Retina (tissue), 1 donor: Measurements from ENCODE around the gene FGFR2.
"Not testable (repeated sequence)": the region's sequence is repeated elsewhere in the genome, so short reads cannot be mapped to it uniquely, and the experiment has no call there.

ENCODE experiments used
- DNase-seq: peaks from one replicate; pipeline ENCODE4 v3.0.0-alpha.2; 2016

The FGFR2 gene

DNA sequence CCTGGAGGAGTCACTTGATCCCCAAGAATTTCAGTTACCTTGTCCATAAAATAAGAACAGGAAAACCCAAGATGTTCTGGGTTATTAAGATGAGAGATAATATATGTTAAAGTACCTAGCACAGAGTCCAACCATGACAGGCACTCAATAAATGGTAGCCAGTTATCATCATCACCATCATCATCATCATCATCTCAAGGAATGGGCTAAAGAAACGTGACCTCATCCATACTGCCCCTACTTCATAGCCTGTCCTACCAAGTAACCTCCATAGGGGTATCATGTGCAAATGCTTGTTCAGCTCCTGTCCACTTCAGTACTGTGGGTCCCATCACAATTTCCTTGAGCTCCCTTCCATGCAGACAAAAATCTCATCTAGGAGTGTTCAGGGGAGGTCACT is 14.4 kb downstream of the FGFR2 start:
- DNase-seq: no peak

DNA sequence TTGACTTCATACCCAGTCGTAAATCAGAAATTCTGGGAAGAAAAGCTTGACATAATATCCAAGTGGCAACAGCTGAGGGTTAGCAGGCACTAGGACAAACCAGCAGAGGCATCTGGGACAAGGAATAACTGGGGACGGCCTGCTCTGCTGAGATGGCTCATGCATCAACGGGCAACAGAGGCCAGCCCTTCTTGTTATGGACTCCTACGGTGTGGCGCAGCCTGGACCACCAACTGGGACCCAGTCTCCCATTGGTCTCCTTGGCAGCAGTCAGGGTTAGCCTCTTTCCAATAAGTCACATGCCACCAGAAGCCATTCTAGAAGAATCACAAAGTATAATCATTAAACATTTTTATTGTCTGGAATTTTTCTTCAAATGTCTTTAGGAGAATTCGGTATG is 15.0 kb downstream of the FGFR2 start:
- no peak for DNase-seq

DNA sequence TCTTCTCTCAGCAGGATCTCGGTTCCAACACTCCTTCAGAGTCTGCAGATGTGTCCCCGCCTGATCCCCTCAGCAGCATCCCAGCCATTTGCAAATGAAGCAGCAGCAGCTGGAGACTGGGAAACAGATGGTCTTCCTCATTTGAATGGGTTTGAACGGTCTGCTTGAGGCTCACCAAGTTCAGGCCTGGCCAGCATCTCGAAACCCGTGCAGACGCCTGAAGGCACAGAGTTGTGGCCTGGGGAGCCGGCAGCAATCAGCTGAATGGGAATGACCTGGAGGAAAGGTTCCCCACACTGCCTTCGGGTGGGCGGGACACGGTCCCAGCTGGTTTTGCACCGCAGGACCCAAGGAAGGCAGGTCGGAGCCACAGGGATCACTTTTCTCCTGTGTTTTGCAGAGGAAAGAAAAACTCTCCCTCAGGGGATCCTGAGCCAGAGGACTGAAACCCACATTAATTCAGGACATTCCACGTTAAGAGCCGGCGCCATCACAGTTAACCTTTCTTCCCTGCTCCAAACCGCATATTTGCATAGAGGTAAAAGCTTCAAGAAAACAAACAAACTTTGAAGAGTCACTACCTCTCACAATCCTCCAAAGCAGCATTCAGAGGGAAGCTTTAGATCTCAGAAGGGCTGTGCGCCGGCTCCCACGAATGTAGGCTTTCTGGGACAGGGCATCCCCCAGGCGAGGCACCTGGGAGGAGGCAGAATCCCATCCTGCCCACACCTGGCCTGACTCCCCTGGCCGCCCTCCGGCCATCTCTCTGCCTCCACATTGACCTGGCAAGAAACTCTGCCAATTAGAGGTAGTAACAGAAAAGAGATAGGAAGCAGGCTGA is 17.7 kb downstream of the FGFR2 start:
- peak; percentile 33 for DNase-seq

DNA sequence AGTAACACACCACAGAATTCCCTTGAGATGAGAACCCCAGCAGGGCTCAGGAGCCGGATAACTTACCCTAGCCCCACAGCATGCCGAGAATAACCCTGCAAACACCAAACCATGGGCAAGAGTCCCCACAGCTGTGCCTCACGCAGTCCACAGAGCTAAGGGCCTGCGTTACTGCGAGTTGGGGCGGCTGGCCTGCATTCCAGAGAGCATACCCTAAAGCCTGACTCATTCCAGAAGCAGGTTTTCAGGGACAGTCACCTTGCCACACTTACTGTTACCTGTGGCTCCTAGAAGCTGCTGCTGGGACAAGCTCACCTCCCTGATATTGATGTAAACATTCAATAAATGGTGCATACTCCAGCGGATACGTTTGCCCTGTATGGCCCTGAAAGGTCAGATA is 18.6 kb downstream of the FGFR2 start:
- DNase-seq: no peak

DNA sequence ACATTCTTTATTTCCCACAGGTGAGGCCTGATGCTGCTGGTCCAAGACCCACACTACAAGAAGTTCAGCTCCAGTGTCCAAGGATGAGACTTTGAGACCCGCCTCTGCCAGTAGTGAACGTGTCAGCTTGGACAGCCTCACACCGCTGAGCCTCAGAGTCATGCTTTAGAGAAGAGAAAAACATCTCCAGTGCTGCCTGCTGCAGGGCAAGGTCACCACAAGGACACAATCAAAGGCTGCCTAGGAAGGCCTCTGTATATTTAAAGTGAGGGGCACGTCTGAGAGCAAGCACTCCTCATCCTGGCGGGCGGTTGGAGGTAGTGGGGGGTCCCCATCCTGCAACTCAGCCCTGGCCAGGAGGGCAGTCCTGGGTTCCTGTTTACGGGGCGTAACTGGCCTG is 19.3 kb downstream of the FGFR2 start:
- DNase-seq: no peak

DNA sequence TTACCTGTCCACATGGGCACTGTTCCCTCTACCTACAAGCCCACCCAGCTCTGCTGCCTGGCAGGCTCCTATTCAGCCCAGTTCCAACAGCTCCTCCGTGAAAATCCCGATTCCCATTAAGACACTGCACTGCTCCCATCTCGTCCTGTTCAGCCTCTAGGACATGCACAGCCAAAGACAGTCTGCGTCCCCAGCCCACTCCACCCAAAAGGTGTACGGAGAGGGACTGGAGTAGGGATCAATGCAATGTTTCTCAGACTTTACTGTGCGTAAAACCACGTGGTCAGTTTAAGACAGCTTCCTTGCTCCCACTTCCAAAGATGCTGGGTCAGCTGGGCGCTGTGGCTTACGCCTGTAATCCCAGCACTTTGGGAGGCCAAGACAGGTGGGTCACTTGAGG is 19.9 kb downstream of the FGFR2 start:
- DNase-seq: no peak

DNA sequence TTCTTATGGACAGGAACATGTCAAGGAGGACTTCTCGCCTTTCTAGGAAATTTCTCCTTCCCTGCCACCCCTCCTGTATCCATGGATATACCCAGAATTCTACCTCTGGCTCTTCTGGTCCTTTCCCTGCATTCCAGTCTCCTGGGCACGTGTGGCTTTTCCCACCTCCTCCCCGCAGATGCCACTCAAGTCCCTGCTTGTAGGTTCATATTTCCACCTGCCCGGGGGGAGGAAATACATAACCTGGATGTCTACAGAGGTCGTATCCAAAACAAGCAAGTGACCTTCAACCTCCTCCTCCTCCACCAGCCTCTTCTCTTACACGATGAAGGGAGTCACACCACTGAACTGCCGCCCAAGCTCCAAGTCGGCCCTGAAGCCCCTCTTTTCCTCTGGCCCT is 20.7 kb downstream of the FGFR2 start:
- DNase-seq: no peak

DNA sequence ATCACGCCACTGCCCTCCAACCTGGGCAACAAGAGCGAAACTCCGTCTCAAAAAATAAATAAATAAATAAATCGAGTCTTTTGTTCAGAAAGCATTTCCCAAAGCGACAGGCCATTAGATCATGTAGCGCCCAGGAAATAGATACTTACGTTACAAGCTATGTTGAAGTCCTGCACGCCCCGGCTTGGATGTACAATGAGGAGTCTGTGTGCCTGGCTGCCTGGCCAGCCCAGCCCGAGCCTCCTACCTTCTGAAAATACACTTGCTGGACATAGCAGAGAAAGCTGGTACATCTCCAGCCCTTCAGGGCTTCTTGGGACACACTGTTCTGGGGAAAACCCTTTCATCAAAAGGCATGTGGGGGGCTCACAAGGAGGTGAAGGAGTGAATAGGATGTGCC is 22.1 kb downstream of the FGFR2 start:
- DNase-seq: no peak

DNA sequence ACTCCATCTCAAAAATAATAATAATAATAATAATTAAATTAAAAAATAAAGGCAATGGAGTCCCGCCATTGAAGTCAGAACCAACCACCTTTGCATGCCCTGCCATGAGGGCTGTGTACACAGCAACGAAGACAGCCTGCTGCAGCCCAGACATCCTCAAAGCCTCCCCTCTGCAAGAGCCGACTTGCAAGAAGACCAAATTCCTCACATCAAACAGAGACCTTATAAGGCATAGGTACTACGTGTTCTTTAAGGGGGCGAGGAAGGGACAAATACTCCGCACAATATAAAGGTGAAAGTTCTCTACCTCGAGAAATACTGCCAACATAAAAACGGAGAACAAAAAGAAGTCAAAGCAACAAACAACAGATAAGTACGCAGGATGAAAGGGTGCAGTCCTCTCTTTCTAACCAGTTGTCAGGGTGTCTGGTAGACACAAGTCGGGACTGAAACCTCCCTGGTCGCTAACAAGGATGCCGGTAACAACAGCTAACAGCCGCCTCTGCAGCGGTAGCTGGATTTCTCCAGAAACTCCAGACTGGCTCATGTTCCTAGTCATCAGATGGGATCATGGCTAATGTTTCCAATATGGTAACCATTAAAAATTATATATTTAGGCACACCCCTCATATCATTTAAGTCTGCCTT is 23.6 kb downstream of the FGFR2 start:
- no peak for DNase-seq

DNA sequence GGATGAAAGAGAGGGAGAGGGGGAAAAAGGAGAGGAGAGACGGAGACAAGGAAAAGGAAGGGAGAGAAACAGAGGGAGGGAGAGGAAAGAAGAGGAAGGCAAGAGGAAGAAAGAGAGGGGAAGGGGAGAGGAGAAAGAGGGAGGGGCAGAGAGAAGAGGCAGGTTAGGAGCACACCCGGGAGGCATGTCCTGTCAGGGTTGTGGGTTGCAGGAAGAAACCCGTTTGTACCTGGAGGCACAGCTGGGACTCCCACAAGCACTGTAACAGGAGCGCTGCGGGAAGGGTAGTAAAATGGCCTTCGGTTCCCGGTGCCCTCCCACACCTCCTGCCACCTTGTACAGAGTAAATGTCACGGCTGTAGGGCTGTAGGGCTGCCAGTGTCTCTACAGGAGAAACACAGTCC is 24.7 kb downstream of the FGFR2 start:
- no peak for DNase-seq

DNA sequence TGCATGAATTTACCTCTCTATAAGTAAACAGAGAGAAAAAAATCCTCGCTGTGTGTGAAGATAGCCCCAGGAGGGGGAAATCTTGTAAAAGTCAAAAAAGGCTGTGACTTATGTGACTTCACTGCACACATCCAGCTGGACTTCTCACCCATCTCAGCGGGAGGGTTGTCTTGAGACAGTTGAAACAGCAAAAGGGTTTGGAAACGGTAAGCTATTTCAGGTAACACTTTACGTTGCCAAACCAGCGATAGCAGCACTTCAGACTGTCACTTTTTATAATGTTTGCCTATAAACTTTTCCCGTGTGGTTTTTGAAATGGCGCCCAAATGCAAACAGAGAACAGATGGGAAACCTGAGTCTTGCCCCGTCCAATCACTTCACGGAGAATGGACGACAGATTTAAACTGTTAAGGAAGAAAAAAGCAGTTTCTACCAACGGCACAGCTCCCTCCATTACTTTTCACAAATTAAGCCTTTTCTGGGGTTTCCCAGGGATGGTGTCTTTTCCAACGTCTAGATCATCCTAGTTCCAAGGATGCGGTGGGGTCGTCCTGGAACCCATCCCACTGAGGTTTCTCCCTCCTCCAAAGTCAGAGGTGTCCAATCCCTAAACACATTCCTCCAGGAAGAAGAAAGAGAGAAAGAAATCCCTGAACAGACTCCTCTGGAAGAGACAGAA is 25.2 kb downstream of the FGFR2 start:
- DNase-seq: no peak

DNA sequence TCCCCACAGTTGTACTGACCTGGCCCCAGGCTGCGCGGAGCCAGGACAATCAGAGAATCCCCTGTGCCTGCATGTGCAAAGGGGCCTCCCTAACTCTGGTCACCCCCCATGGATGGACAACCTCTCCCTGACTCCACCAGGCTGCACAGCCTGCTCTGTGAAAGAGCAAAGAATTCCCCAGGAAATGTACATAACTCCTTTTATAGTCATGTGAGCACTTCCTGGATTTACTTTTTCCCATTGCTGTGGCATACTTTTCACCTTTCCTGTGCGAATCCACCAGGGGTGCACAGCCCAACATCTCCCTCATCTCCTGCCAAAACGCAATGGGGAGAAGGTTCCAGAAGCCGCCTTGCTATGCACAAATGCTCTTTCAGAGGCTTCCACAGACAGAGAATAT is 27.9 kb downstream of the FGFR2 start:
- DNase-seq: no peak

DNA sequence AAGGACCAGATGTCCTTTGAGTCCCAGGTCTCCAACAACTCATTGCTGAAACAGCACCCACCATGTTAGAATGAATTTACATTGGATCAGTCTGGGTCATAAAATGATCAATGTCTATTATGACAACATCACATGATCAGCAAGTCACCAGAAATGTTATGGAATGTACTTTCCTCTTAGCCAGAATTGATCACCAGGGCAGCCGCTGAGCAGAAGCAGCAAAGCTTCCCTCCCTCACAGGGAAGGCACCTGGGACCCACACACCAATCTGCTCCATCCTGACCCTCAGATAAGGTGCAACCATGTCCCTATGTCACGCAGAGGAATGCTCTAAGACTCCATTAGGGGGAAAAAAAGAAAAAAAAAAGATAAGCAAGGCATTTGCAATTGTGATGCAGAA is 30.0 kb downstream of the FGFR2 start:
- DNase-seq: no peak

DNA sequence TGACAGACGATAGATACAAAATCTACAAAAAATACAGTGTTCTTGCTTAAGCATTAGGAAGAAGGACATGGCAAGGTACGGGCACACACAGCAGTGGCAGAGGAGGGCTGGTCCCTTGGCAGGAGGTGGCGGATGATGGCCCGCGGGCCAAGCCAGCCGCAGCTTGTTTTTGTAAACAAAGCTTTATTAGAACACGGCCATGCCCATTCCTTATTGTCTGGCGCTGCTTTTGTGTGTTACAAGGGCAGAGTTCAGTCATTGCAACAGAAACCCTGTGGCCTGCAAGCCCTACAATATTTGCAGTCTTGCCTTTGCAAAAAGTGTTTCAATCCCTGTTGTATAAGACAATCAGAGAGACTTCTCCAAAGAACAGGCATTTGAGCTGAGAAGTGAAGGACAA is 30.7 kb downstream of the FGFR2 start:
- DNase-seq: no peak

DNA sequence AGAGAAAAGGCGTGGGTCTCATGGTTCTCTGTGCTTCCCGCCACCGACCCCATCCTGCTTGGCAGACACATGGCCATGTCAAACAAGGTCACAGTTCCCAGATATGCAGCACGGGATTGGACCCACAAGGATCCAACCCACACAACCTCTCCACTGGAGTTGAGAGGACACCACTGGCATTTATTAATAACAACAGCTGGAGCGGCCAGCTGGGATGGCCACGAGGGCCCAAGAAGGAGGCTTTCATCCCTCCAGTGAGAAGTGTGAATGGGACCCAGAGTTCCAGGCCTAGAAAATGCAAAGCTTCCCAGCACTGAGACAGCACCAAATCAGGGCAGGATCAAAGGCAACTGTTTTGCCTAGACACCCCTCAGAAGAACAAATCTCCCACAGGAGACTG is 31.5 kb downstream of the FGFR2 start:
- DNase-seq: no peak

DNA sequence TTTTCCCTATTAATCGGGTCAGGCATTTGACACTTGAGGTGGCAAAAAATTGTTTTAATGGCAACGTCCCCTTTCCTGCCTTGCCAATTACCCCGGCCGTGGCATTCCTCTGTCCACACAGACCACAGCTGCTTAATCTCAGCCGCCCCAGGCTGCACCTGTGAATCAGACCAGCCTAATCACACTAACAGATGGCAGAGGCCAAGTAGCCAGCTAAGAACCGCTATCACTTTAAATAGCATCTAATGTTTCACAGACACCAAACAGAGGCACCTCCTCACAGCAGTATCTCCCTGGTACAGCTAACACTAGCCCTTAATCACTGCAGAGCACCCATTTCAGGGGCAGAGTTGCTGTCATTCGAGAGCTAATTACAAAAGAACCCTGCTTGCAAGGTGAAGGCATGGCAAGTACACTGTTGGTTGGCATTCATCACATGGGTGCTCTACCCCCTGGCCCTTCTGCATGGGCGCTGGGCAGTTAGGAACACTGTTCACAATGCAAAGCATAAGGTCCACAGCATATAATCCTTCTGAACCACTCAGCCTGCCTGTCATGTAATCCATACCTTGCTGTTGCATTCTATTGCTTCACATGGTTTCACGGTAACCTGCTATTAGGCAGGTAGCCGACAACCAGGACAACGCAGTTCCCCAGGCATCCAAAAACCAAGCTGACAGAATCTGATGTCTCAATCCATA is 38.8 kb downstream of the FGFR2 start:
- DNase-seq: peak; percentile 22

DNA sequence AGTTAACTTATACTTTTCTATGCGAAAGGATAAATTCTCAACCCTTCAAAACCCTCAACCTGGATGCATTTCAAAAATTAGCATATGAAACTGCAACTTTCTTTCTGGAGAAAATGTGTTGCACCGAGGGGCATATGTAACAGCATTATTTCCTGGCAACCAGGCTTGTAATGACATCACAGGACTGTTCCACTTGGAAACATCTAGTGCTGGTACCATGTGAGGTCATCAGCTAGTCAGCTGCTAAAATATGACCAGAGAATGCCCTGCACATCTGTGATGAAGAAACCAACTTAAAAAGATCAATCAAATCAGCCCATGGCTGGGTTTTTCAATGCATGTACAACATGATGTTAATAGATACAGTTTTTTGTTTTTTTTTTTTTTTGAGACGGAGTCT is 40.0 kb downstream of the FGFR2 start:
- DNase-seq: no peak

DNA sequence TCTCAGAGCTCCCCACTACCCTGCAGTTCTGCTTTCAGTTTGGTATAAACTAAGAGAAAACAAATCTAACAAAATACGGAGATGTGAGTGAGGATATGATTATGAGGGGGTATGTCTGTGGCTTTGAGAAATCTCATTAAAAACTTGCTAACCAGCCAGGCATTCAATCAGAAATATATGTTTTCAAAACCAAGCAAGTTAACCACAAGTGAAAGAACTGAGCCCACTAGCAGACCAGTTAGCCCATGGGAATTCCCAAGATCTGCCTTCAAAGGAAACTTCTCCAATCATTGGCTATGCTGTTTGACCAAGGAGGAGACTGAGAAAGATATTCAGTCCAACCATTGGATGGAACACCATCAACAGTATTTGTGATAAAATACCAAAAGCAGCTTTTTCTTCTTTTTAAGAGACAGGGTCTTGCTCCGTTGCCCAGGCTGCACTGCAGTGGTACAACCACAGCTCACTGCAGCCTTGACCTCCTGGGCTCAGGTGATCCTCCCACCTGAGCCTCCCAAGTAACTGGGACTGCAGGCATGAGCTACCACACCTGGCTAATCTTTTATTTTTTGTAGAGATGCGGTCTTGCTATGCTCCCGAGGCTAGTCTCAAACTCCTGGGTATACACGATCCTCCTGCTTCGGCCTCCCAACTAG is 41.2 kb downstream of the FGFR2 start:
- DNase-seq: no peak

DNA sequence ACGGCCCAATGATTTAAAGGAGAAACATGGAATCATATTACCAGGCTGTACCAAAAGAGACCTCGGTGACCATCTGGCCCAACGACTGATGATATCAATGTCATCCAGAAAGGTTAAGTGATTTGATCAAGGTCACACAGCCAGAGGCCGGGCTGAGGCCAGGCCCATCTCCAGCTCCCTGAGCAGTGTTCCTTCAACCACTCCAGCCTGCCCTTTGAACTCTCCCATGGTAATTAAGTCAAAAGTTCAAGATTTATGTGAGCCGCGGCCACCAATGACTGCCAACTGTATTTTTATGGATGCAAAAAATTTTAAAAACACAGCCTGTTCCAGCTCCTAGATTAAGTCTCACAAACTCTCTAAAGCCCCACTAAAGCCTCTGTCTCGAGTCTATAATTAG is 41.8 kb downstream of the FGFR2 start:
- DNase-seq: no peak

DNA sequence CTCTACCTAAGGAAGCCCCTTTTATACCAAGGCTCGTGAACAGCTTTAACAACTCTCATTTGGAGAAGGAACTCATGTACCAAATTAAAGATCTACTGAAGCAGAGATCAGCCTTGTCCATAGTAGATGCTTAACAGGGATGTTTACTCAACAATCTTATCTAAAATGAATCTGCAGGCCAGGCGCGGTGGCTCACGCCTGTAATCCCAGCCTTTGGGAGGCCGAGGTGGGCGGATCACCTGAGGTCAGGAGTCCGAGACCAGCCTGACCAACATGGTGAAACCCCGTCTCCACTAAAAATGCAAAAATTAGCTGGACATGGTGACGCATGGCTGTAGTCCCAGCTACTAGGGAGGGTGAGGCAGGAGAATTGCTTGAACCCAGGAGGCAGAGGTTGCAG is 43.3 kb downstream of the FGFR2 start:
- not testable (repeated sequence) for DNase-seq

DNA sequence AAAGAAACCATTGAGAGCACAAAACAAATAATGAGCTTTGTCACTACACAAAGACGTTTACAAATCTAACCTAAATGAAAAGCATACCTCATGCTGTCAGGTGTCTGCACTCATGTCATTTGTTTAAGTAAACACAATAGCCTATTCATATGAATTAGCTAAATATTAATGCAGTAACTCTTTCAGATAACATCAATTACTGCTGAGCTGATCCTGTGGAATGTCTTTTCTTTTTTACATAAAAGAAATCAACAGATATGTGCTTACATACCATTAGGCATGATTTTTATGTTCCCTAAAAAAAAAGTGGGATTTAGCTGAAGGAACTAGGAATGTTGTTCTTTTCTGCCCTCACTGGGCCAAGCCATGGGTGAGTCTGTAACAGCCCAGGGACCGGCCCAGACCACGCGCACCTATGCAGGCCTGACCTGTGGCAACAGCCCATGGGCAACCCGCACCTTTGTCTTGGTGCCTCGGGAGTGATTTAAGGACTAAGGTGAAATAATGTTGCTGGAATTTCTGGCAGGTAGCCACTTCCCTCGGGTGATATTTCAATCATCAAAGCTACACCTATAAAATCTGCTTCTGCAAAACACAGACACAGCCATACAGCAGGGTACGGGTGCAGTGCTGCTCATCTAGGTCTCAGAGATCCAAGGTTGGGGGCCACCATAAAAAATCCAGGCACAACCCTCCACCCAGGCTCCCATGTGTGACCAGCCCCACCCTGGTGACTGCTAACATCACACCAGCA is 44.6 kb downstream of the FGFR2 start:
- no peak for DNase-seq

DNA sequence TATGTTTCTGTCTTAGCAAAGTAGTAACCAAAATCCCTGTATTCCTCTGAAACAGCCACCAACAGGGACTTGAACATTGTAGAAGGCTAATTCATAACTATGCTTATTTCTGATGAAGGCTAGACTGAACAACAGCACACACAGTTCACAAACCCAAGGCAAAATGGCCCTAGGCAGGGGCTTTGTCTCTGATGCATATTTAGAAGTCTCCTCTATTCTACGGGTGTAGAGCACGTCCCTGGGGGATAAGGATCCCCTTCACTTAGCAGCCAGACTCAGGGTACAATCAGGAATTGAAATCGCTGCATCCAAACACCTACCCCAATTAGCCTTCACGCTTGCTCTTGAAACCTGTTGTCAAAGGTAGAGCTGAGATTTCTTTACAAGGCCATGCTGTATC is 45.5 kb downstream of the FGFR2 start:
- DNase-seq: no peak
